NCI-H82 treated with DMSO at 0.1 percent for 48 hours (cell line): Measurements from ENCODE around the gene CSTF3.

ENCODE experiments used
- DNase-seq: peaks from one replicate; lab custom pipeline; 2025; ENCODE audit not compliant: unreplicated experiment; lab: John Stamatoyannopoulos, UW

The CSTF3 gene

DNA sequence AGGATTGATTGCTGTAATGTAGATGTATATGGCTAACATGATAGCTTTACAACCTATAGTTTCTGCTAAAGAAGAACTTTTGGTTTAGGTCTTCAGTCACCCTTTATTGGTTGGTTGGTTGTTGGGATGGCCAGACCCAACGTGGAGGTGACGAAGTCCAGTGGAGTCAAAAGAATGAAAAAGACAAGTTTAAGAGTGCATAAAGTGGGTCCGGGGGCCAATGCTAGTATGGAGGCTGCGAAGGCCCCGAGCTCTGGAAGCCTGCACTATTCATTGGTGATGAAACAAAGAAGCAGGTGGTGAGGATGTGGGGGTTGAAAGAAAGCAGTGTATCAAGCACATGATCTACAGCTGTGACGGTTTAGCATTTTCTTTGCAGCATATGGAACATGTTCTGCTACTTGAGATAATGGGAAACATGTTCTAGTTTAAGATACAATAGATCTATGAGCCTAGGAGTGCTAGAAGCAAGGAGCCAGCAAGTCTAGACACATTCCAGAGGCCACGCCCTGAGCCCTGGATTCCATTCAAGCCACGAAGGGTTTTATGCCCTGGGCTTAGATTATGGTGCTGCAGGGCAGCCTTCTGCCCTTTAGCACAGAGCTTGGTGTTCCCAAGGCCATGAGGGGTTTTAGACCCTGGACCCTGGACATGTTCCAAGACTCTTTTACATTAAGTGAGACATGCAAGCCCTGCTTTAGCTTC is 115.6 kb downstream of the CSTF3 start:
- DNase-seq, result no peak

DNA sequence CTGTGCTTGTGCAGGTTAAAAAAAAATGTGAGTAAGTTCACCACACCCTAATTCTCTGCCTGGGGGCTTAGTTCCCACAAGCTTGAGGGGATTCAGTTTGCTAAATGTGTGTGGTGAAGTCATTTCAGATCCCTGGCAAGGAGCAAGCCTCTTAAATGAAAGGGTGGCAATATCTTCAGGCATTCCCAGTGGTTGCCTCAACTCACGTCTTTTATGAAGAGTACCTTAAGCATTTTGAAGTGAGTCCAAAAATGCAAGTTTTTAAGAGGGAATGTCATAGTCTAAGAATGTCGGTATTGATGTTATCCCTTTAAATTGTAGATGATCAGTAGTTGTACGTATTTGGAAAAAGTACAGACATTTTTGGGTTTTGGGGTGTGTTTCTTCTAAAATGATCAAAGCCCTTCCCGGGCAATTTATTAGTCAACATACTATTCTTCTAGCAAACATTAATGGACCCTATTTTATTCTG is 117.0 kb downstream of the CSTF3 start:
- no peak for DNase-seq

DNA sequence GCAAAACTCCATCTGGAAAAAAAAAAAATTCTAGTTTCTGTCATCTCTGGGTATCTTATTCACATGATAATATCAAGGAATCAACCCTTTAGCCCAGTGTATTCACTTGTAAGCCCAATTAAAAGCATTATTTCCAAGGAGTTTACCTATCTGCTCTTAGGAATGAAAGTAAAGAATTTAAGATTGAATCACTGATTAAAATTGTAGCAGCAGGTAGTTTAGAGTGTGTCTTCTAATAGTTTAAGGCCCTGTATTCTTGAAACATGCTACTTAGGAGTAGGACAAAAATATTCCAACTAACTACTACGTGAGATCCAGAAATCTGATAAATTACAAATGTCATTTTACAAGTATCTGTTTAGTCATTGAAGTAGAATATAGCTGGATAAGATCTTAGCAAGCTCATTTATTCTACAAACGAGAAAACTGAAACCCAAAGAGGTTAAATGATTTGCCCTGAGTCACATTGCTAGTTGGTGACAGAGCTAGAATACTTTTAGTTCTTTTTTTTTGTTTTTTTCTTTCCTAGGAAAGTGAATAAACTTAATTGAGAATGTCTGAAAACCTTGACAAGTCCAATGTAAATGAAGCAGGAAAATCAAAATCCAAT is 118.0 kb downstream of the CSTF3 start:
- DNase-seq, result no peak

- no peak for DNase-seq
These were observed 120.3 kb downstream of the CSTF3 start for GRCh38 chr11:33040862-33041453.

DNA sequence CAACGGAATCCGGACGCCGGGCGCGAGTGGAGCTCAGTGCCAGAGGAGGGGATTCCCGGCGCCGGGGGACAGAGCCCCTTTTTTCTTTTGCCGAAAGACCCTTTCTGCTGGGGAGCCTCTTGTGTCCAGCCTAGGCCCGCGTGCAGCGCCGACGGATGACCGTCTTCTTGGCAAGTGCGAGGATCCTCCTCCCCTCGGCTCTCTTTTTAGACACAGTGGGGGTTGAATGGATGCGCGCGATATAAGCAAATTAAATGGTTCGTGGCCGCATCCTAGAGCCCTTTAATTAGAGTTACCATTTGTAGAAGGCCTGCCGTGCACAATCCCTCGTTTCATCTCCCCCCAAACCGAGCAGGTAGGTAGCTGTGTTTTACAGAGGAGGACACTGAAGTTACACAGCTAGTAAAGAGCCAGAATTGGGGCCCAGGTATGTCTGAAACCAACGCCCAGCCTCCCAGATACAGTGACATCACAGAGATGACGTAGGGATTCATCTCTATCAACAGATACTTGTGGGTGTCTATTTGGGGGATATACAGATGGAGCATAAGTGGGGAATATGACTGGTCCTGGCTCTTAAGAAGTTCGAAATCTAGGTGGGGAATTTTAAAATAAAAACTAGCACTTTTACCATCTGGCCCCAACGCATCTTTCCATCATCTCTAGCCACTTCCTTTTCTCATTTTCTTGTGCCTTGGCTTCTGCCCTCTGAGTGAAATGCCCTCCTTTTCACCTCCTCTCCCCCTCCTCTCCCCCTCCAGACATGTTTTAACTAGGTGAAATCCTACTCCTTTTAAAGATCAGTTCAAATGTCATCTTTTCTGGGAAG is 121.0 kb downstream of the CSTF3 start:
- no peak for DNase-seq

GRCh38 chr11:33039274-33040032 is 121.8 kb downstream of the CSTF3 start, which contains the start of gene TCP11L1:
TCP11L1 (plus strand) TSS chr11:33039572; CDS start chr11:33043774, 4,202 bp downstream.
- peak; percentile 48 for DNase-seq

DNA sequence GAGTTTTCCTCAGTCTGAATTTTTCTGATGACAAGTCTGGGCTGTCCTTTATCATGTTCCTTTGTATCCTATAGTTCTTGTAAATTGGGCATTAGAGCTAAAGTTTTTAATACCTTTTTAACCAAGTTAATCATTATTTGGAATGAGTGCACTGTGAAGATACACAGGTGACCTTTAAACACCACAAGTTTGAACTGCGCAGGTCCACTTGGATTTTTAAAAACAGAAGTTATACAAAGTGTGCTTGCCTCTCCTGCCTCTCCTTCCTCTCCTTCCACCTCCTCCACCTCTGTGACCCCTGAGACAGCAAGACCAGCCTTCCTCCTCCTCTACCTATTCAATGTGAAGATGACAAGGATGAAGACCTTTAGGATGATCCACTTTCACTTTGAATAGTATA is 126.3 kb downstream of the CSTF3 start:
- DNase-seq, result no peak
